ENCODE measurements around the gene NCBP2.

Gene NCBP2

DNA sequence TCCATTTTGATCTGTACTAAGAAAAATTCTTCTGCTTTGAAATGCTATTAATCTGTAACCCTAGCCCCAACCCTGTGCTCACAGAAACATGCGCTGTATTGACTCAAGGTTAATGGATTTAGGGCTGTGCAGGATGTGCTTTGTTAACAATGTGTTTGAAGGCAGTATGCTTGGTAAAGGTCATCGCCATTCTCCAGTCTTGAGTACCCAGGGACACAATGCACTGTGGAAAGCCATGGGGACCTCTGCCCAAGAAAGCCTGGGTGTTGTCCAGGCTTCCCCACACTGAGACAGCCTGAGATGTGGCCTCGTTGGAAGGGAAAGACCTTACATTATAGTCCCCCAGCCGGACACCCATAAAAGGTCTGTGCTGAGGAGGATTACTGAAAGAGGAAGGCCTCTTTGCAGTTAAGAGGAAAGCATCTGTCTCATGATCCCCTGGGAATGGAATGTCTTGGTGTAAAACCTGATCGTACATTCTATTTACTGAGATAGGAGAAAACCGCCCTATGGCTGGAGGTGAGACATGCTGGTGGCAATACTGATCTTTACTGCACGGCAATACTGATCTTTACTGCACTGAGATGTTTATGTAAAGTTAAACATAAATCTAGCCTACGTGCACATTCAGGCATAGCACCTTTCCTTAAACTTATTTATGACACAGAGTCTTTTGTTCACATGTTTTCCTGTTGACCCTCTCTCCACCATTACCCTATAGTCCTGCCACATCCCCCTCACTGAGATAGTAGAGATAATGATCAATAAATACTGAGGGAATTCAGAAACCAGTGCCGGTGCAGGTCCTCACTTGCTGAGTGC, 20.0 kb upstream of the NCBP2 start:
- TF ChIP-seq, protein P1, sequence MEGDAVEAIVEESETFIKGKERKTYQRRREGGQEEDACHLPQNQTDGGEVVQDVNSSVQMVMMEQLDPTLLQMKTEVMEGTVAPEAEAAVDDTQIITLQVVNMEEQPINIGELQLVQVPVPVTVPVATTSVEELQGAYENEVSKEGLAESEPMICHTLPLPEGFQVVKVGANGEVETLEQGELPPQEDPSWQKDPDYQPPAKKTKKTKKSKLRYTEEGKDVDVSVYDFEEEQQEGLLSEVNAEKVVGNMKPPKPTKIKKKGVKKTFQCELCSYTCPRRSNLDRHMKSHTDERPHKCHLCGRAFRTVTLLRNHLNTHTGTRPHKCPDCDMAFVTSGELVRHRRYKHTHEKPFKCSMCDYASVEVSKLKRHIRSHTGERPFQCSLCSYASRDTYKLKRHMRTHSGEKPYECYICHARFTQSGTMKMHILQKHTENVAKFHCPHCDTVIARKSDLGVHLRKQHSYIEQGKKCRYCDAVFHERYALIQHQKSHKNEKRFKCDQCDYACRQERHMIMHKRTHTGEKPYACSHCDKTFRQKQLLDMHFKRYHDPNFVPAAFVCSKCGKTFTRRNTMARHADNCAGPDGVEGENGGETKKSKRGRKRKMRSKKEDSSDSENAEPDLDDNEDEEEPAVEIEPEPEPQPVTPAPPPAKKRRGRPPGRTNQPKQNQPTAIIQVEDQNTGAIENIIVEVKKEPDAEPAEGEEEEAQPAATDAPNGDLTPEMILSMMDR (conservative IDR thresholded peaks at IDR 0.05; ENCODE audit: low read depth, low read length), result no peak
- no peak overlapping the region for H3K4me3 ChIP-seq (ENCODE audit: low read length)
- DNase-seq (ENCODE audit: low read depth), result no peak

DNA sequence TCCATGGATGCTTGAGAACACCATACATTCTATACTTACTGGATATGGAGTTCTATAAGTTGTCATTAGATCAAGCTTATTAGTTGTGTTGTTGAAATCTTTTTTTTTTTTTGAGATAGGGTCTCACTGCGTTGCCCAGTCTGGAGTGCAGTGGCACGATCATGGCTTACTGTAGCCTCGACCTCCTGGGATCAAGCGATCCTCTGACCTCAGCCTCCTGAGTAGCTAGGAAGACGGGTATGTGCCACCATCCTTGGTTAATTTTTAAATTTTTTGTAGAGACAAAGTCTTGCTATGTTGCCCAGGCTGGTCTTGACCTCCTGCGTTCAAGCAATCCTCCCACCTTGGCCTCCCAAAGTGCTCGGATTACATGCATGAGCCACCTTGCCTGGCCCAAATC, 12.5 kb upstream of the NCBP2 start:
- DNase-seq (ENCODE audit: low read depth), result no peak
- TF ChIP-seq, protein P1 (conservative IDR thresholded peaks at IDR 0.05; ENCODE audit: low read depth, low read length), result no peak
- no peak overlapping the region for H3K4me3 ChIP-seq (ENCODE audit: low read length)

GRCh38 chr3:196951371-196951770, 9.0 kb upstream of the NCBP2 start:
- TF ChIP-seq, protein P1 (conservative IDR thresholded peaks at IDR 0.05; ENCODE audit: low read depth, low read length), result no peak
- DNase-seq (ENCODE audit: low read depth), result no peak
- no peak overlapping the region for H3K4me3 ChIP-seq (ENCODE audit: low read length)

GRCh38 chr3:196949750-196950149, 7.4 kb upstream of the NCBP2 start:
- TF ChIP-seq, protein P1 (conservative IDR thresholded peaks at IDR 0.05; ENCODE audit: low read depth, low read length), result no peak
- H3K4me3 ChIP-seq (ENCODE audit: low read length), result no peak overlapping the region
- DNase-seq (ENCODE audit: low read depth), result no peak

DNA sequence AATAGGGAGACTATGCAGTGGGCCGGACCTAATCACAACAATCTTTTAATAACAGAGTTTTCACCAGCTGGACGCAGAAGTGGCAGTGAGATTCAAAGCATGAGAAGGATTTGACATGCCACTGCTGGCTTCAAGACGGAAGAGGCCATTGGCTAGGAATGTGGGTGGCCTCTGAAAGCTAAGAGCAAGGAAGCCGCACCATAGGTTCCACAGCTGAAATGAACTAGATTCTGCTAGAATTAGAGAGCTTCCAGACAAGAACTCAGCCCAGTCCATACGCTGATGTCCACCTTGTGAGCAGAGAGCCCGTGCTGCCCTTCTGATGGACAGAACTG, 6.9 kb upstream of the NCBP2 start:
- TF ChIP-seq, protein P1 (conservative IDR thresholded peaks at IDR 0.05; ENCODE audit: low read depth, low read length), result no peak
- H3K4me3 ChIP-seq (ENCODE audit: low read length), result no peak overlapping the region
- DNase-seq (ENCODE audit: low read depth), result no peak

- TF ChIP-seq, protein P1 (conservative IDR thresholded peaks at IDR 0.05; ENCODE audit: low read depth, low read length), result peak; percentile 18
- no peak for DNase-seq (ENCODE audit: low read depth)
- H3K4me3 ChIP-seq (ENCODE audit: low read length), result no peak overlapping the region
These were observed 6.3 kb upstream of the NCBP2 start for GRCh38 chr3:196948442-196949284.
